Adrenal gland (tissue), 12 donors: Measurements from ENCODE around the gene CYTH3. TPM values are rescaled to one million over a fixed set of nuclear protein-coding genes. Genes with fewer than 3 reads are reported as not detected.

Experiments used
- DNase-seq, 7 donors: peaks; one replicate each; pipeline ENCODE4 v3.0.0-alpha.2; 2019 to 2020
- H3K27ac ChIP-seq, 5 donors: fragments of 200-600 bp; sonication (generic) in 4 of 5; 1 replicate in 3 of 5; 2 replicates in 2 of 5; pipeline versions ENCODE4 v1.5.1 to v1.8.0; 2016 to 2020; ENCODE audit warnings: mild to moderate bottlenecking in 1 of 5
- H3K27me3 ChIP-seq: fragments of 200-600 bp; 2 replicates; pipeline ENCODE4 v1.8.0; 2021
- H3K36me3 ChIP-seq, 2 donors: fragments of 200-600 bp; replicated peaks in 1 of 2; 1 replicate in 1 of 2; 2 replicates in 1 of 2; pipeline versions ENCODE4 v1.5.1 to v1.8.0; 2018 to 2022
- H3K4me1 ChIP-seq, 2 donors: fragments of 200-600 bp; replicated peaks in 1 of 2; 1 replicate in 1 of 2; 2 replicates in 1 of 2; pipeline versions ENCODE4 v1.5.1 to v1.8.0; 2018 to 2021
- H3K4me3 ChIP-seq, 4 donors: fragments of 200-600 bp; sonication (generic) in 3 of 4; one replicate each; pipeline ENCODE4 v1.5.1; 2016 to 2018
- H3K9me3 ChIP-seq, 3 donors: fragments of 200-600 bp; sonication (generic) in 1 of 3; replicated peaks in 1 of 3; 1 replicate in 2 of 3; 2 replicates in 1 of 3; pipeline versions ENCODE4 v1.5.1 to v1.8.0; 2016 to 2021
- CTCF ChIP-seq, 6 experiments: fragments of 450-650 bp in 4 of 6; fragments of 200-600 bp in 2 of 6; sonication (generic) in 1 of 6; IDR thresholded peaks; 1 replicate in 5 of 6; 2 replicates in 1 of 6; pipeline versions ENCODE4 v1.5.1 to v1.8.0; 2016 to 2021; ENCODE audit warnings: antibody characterized with exemption in 6 of 6, mild to moderate bottlenecking in 2 of 6, moderate library complexity in 1 of 6
- POLR2A ChIP-seq, 2 donors: fragments of 450-650 bp; IDR thresholded peaks; one replicate each; pipeline ENCODE4 v1.6.1; 2017; ENCODE audit warnings: antibody characterized with exemption in 2 of 2, mild to moderate bottlenecking in 2 of 2, moderate library complexity in 1 of 2
- WGBS, 4 donors: extraction: QIAGEN DNeasy Blood & Tissue Kit in 2 of 4; methylation state at CpG; one replicate each; pipeline versions ENCODE4 v1.1.5 to v1.1.7; 2013 to 2017; 5-methylcytosine and 5-hydroxymethylcytosine counted together
- intact Hi-C, 2 donors: fragments of 100-400 bp; cut with DNase I; formaldehyde crosslinking; loops; one replicate each; pipeline versions ENCODE4 v1.14.1 to v1.15.0; 2022 to 2023
- polyA plus RNA-seq, 3 donors: library from polyadenylated mRNA; stranded (reverse); fragments of 200-250 nt in 2 of 3; fragments of 350-450 nt in 1 of 3; fragmentation: Illumina TruSeq in 1 of 3; extraction: RNeasy Lipid Tissue Mini Kit (QIAGEN cat#74804) in 1 of 3; gene quantifications; one replicate each; pipeline ENCODE4 v1.2.3, GENCODE V29; 2013 to 2014
- total RNA-seq, 9 donors: library from RNA; depleted of rRNA in 4 of 9; stranded (reverse); fragments of >200 nt in 4 of 9; fragments of 120-200 nt in 1 of 9; fragmentation: NEBNext Ultra II Directional in 1 of 9; extraction: Animal tissue kit (Norgen Biotek cat#: 25700) in 1 of 9; gene quantifications; one replicate each; pipeline versions ENCODE4 v1.1.0 to v1.2.4, GENCODE V29; 2013 to 2023
- donor health status: healthy with polysubstance abuse.
- donor health status: Bipolar disorder and iron deficiency.
- donor health status: DM: yes; HTN: yes; CAD: no.
- donor health status: DM: no; HTN: no; CAD: no.
- donor health status: DM: no; HTN: no; CAD: no.
- donor health status: DM: yes; HTN: yes; CAD: no.

CYTH3 gene
- total and polyA plus RNA-seq, 12 donors: 7.9 to 34.3 (median 17.0) TPM

GRCh38 chr7:6268023-6268900 is 4.2 kb downstream of the CYTH3 start:
- H3K27me3 ChIP-seq: no peaks in the 10 kb centered on the region
- WGBS, 4 donors: 93 to 96% (median 94%) methylated on average over 18 of the region's 18 CpGs
- DNase-seq: no peak
- intact Hi-C loops: no loop called here
- H3K4me1 ChIP-seq: peaks cover 7 to 31% of the 10 kb centered on the region in 2 donors
- H3K27ac ChIP-seq: no peak overlapping the region
- H3K36me3 ChIP-seq: no peaks in the 10 kb centered on the region
- H3K9me3 ChIP-seq: no peaks in the 10 kb centered on the region
- H3K4me3 ChIP-seq: no peak overlapping the region
- no peak for TF ChIP-seq POLR2A (IDR thresholded peaks at IDR 0.05)
- TF ChIP-seq CTCF (IDR thresholded peaks at IDR 0.05): no peak

GRCh38 chr7:6266699-6267098 is 5.7 kb downstream of the CYTH3 start:
- intact Hi-C loops: no loop called here
- Histone ChIP-seq H3K27me3 (no peaks in the 10 kb centered on the region), H3K4me1 (peaks cover 0 to 38% of the 10 kb centered on the region in 2 donors), H3K4me3 (no peak overlapping the region), H3K27ac (no peak overlapping the region), H3K9me3 (no peaks in the 10 kb centered on the region), H3K36me3 (no peaks in the 10 kb centered on the region)
- DNase-seq: no peak
- WGBS, 4 donors: 88 to 91% (median 89%) methylated on average over 7 of the region's 7 CpGs
- TF ChIP-seq POLR2A (IDR thresholded peaks at IDR 0.05) (no peak), CTCF (IDR thresholded peaks at IDR 0.05) (no peak)

GRCh38 chr7:6262221-6262620 is 10.2 kb downstream of the CYTH3 start:
- TF ChIP-seq CTCF (IDR thresholded peaks at IDR 0.05): no peak
- no peak for TF ChIP-seq POLR2A (IDR thresholded peaks at IDR 0.05)
- H3K4me1 ChIP-seq: peaks cover 0 to 48% of the 10 kb centered on the region in 2 donors
- peak overlapping the region in 1 of 5 donors; percentile 43 for H3K27ac ChIP-seq
- no peaks in the 10 kb centered on the region for H3K9me3 ChIP-seq
- H3K27me3 ChIP-seq: no peaks in the 10 kb centered on the region
- no peak overlapping the region for H3K4me3 ChIP-seq
- no peaks in the 10 kb centered on the region for H3K36me3 ChIP-seq
- no peak for DNase-seq
- intact Hi-C loops: no loop called here

- no peaks in the 10 kb centered on the region for H3K9me3 ChIP-seq
- no peaks in the 10 kb centered on the region for H3K36me3 ChIP-seq
- H3K27me3 ChIP-seq: no peaks in the 10 kb centered on the region
- no peak for DNase-seq
- H3K4me1 ChIP-seq: peaks cover 0 to 52% of the 10 kb centered on the region in 2 donors
- no peak overlapping the region for H3K4me3 ChIP-seq
- TF ChIP-seq CTCF (IDR thresholded peaks at IDR 0.05): no peak
- no peak for TF ChIP-seq POLR2A (IDR thresholded peaks at IDR 0.05)
- WGBS, 4 donors: 36 to 55% (median 44%) methylated on average over 2 of the region's 2 CpGs
- intact Hi-C loops: no loop called here
- peak overlapping the region in 1 of 5 donors; percentile 43 for H3K27ac ChIP-seq
Measured at GRCh38 chr7:6261699-6262098, 10.7 kb downstream of the CYTH3 start.
